Keratinocyte (primary cell): ENCODE data around the gene DSCAM. TPM values are rescaled to one million over a fixed set of nuclear protein-coding genes. Genes with fewer than 3 reads are reported as not detected.

ENCODE experiments used
- DNase-seq: peaks from one replicate; pipeline ENCODE4 v3.0.0-alpha.2; 2011; ENCODE audit warnings: low read depth, missing footprints, low spot score
- FAIRE-seq: peaks from 2 replicates; lab custom pipeline; 2011; peaks lifted over from hg19 to GRCh38; lab: Jason Lieb, UNC
- H2AFZ ChIP-seq: 2 replicates; pipeline ENCODE4 v1.6.0; 2012; ENCODE audit warnings: low read length, control low read depth, inconsistent platforms; ENCODE audit not compliant: control insufficient read depth
- H3K27ac ChIP-seq: 2 replicates; pipeline ENCODE4 v1.5.1; 2011; ENCODE audit warnings: low read length; ENCODE audit not compliant: control insufficient read depth, insufficient read depth
- H3K27me3 ChIP-seq: 3 replicates; pipeline ENCODE4 v1.6.0; 2011; ENCODE audit warnings: low read length; ENCODE audit not compliant: control insufficient read depth, insufficient read depth; ENCODE audit errors: extremely low read depth
- H3K36me3 ChIP-seq, 2 experiments: 2 replicates in 1 of 2; 3 replicates in 1 of 2; pipeline ENCODE4 v1.5.1; 2011; ENCODE audit warnings: low read length in 2 of 2, mild to moderate bottlenecking in 1 of 2; ENCODE audit not compliant: control insufficient read depth in 2 of 2, insufficient read depth in 2 of 2; ENCODE audit errors: extremely low read depth in 1 of 2
- H3K4me1 ChIP-seq: 3 replicates; pipeline ENCODE4 v1.5.1; 2011; ENCODE audit warnings: low read length; ENCODE audit not compliant: control insufficient read depth, insufficient read depth; ENCODE audit errors: extremely low read depth
- H3K4me2 ChIP-seq: 3 replicates; pipeline ENCODE4 v1.6.0; 2011; ENCODE audit warnings: low read depth, low read length; ENCODE audit not compliant: control insufficient read depth, insufficient read depth; ENCODE audit errors: extremely low read depth
- H3K4me3 ChIP-seq, 3 experiments: fragments of 200-600 bp in 1 of 3; sonication (generic) in 1 of 3; 2 replicates in 2 of 3; 3 replicates in 1 of 3; pipeline ENCODE4 v1.5.1; 2011 to 2016; ENCODE audit warnings: low read length in 3 of 3, mild to moderate bottlenecking in 3 of 3, control low read depth in 2 of 3, inconsistent platforms in 1 of 3, low read depth in 1 of 3, mixed read lengths in 1 of 3, mixed run types in 1 of 3, moderate library complexity in 1 of 3; ENCODE audit not compliant: control insufficient read depth in 2 of 3, insufficient read depth in 2 of 3; ENCODE audit errors: extremely low read depth in 1 of 3
- H3K79me2 ChIP-seq: 2 replicates; pipeline ENCODE4 v1.6.0; 2012; ENCODE audit warnings: low read length; ENCODE audit not compliant: control insufficient read depth, insufficient read depth
- H3K9ac ChIP-seq: 3 replicates; pipeline ENCODE4 v1.6.0; 2011; ENCODE audit warnings: low read length; ENCODE audit not compliant: control insufficient read depth, insufficient read depth; ENCODE audit errors: extremely low read depth
- H3K9me1 ChIP-seq: 3 replicates; pipeline ENCODE4 v1.6.0; 2011; ENCODE audit warnings: low read length; ENCODE audit not compliant: control insufficient read depth, insufficient read depth; ENCODE audit errors: extremely low read depth
- H3K9me3 ChIP-seq: 2 replicates; pipeline ENCODE4 v1.5.1; 2012; ENCODE audit warnings: low read depth, low read length; ENCODE audit not compliant: control insufficient read depth
- H4K20me1 ChIP-seq: 3 replicates; pipeline ENCODE4 v1.6.0; 2011; ENCODE audit warnings: low read length; ENCODE audit not compliant: control insufficient read depth, insufficient read depth; ENCODE audit errors: extremely low read depth
- CTCF ChIP-seq, 3 experiments: IDR thresholded peaks in 1 of 3; conservative IDR thresholded peaks in 1 of 3; optimal IDR thresholded peaks in 1 of 3; 2 replicates in 2 of 3; 3 replicates in 1 of 3; pipeline versions ENCODE3 to v1.5.1; 2011; ENCODE audit warnings: low read length in 3 of 3, mild to moderate bottlenecking in 3 of 3, moderate library complexity in 2 of 3, control low read depth in 1 of 3, inconsistent platforms in 1 of 3; ENCODE audit not compliant: insufficient read depth in 2 of 3; ENCODE audit errors: extremely low read depth in 1 of 3
- EZH2 ChIP-seq: IDR thresholded peaks from one replicate; pipeline ENCODE4 v1.6.1; 2012; ENCODE audit warnings: inconsistent platforms, mild to moderate bottlenecking, low read length, moderate library complexity
- dilution Hi-C: fragments of 300-500 bp; cut with MboI; formaldehyde crosslinking; loops from one replicate; pipeline ENCODE4 v1.7.0; 2020; ENCODE audit warnings: low sequenced_read_pairs; ENCODE audit not compliant: extremely low pct_ligation_motif_present
- polyA plus RNA-seq, 5 experiments: library from polyadenylated mRNA; depleted of rRNA in 3 of 5; stranded (reverse) in 3 of 5; stranded (forward) in 1 of 5; unstranded in 1 of 5; fragments of >200 nt; gene quantifications; 1 replicate in 1 of 5; 2 replicates in 3 of 5; 3 replicates in 1 of 5; pipeline versions ENCODE4 v1.2.1 to v1.2.3, GENCODE V29; 2011 to 2012; ENCODE audit warnings: missing spikeins in 2 of 5, low read depth in 1 of 5, low replicate concordance in 1 of 5

Gene DSCAM
- polyA plus RNA-seq, 1 donor (not counting 4 experiments of a cell fraction or from before 2014, with no cell fraction given), result 2.1 TPM

GRCh38 chr21:39979321-39979720, 867.6 kb downstream of the DSCAM start:
- Histone ChIP-seq H3K9me1 (no peaks in the 10 kb centered on the region), H3K9ac (no peak overlapping the region), H4K20me1 (no peaks in the 10 kb centered on the region), H3K9me3 (peaks cover 4% of the 10 kb centered on the region), H3K27me3 (no peaks in the 10 kb centered on the region), H3K27ac (no peak overlapping the region), H3K79me2 (no peaks in the 10 kb centered on the region), H3K4me3 (no peak overlapping the region), H3K4me2 (no peak overlapping the region), H3K36me3 (no peaks in the 10 kb centered on the region), H3K4me1 (no peaks in the 10 kb centered on the region), H2AFZ (no peak overlapping the region)
- DNase-seq (no peak), FAIRE-seq (no peak)
- dilution Hi-C loops, result no loop called here
- TF ChIP-seq EZH2, result no peak
- no peak for TF ChIP-seq CTCF (optimal IDR thresholded peaks at IDR 0.05 in 1 of 3, IDR thresholded peaks at IDR 0.05 in 1 of 3, conservative IDR thresholded peaks at IDR 0.05 in 1 of 3; ENCODE audit: extremely low read depth in 1 of 3, insufficient read depth in 2 of 3, low read length in 3 of 3)

GRCh38 chr21:39976800-39977199, 870.2 kb downstream of the DSCAM start:
- Histone ChIP-seq H3K36me3 (no peaks in the 10 kb centered on the region), H3K4me2 (no peak overlapping the region), H3K27me3 (no peaks in the 10 kb centered on the region), H2AFZ (no peak overlapping the region), H3K79me2 (no peaks in the 10 kb centered on the region), H3K9ac (no peak overlapping the region), H3K27ac (no peak overlapping the region), H3K9me3 (peaks cover 2% of the 10 kb centered on the region), H4K20me1 (no peaks in the 10 kb centered on the region), H3K9me1 (no peaks in the 10 kb centered on the region), H3K4me3 (no peak overlapping the region), H3K4me1 (no peaks in the 10 kb centered on the region)
- TF ChIP-seq CTCF (optimal IDR thresholded peaks at IDR 0.05 in 1 of 3, IDR thresholded peaks at IDR 0.05 in 1 of 3, conservative IDR thresholded peaks at IDR 0.05 in 1 of 3; ENCODE audit: extremely low read depth in 1 of 3, insufficient read depth in 2 of 3, low read length in 3 of 3), result no peak
- TF ChIP-seq EZH2, result no peak
- FAIRE-seq (no peak), DNase-seq (no peak)
- dilution Hi-C loops, result no loop called here
